Fibroblast of skin of scalp (primary cell): ENCODE measurements around the gene PAN3.

Source experiments
- DNase-seq: peaks from one replicate; pipeline ENCODE4 v3.0.0-alpha.2; 2013

The PAN3 gene

GRCh38 chr13:28339419-28339818, 201.1 kb downstream of the PAN3 start:
- peak; percentile 88 for DNase-seq

- peak; percentile 46 for DNase-seq
Measured at GRCh38 chr13:28340272-28340793, 202.0 kb downstream of the PAN3 start.

GRCh38 chr13:28342251-28342650, 203.9 kb downstream of the PAN3 start:
- no peak for DNase-seq

- DNase-seq, result no peak
Measured at GRCh38 chr13:28344163-28344562, 205.8 kb downstream of the PAN3 start.
